Peyer's patch (tissue), 4 donors: ENCODE measurements around the gene MPL. TPM values are rescaled to one million over a fixed set of nuclear protein-coding genes. Genes with fewer than 3 reads are reported as not detected.

Experiments used
- DNase-seq, 3 donors: peaks; one replicate each; pipeline ENCODE4 v3.0.0-alpha.2; 2017 to 2019
- H3K27ac ChIP-seq, 4 donors: fragments of 200-600 bp; sonication (generic); one replicate each; pipeline ENCODE4 v1.5.1; 2016 to 2019
- H3K27me3 ChIP-seq, 2 donors: fragments of 200-600 bp; sonication (generic); one replicate each; pipeline ENCODE4 v1.5.1; 2019
- H3K36me3 ChIP-seq, 3 donors: fragments of 200-600 bp; sonication (generic); one replicate each; pipeline ENCODE4 v1.5.1; 2016 to 2019
- H3K4me1 ChIP-seq, 4 donors: fragments of 200-600 bp; sonication (generic); one replicate each; pipeline ENCODE4 v1.5.1; 2016 to 2019
- H3K4me3 ChIP-seq, 4 donors: fragments of 200-600 bp; sonication (generic); 1 replicate in 3 of 4; 2 replicates in 1 of 4; pipeline ENCODE4 v1.5.1; 2016 to 2019; ENCODE audit warnings: mild to moderate bottlenecking in 1 of 4
- H3K9me3 ChIP-seq, 4 donors: fragments of 200-600 bp; sonication (generic); one replicate each; pipeline ENCODE4 v1.5.1; 2016 to 2019; ENCODE audit warnings: mild to moderate bottlenecking in 1 of 4
- POLR2A ChIP-seq, 2 donors: fragments of 450-650 bp; IDR thresholded peaks; one replicate each; pipeline ENCODE4 v1.5.1; 2017; ENCODE audit warnings: antibody characterized with exemption in 2 of 2, mild to moderate bottlenecking in 2 of 2, moderate library complexity in 2 of 2
- total RNA-seq, 4 donors: library from RNA; depleted of rRNA; stranded (reverse); fragments of >200 nt; gene quantifications; one replicate each; pipeline ENCODE4 v1.1.0, GENCODE V29; 2016
- TF ChIP-seq, protein P1 (sequence below), 6 experiments: fragments of 450-650 bp in 4 of 6; fragments of 200-600 bp in 2 of 6; sonication (generic) in 1 of 6; IDR thresholded peaks; one replicate each; pipeline ENCODE4 v1.5.1; 2017 to 2019; ENCODE audit warnings: antibody characterized with exemption in 6 of 6, mild to moderate bottlenecking in 3 of 6, moderate library complexity in 1 of 6

Gene MPL
- total RNA-seq, 4 donors from 2014 or later: not detected

DNA sequence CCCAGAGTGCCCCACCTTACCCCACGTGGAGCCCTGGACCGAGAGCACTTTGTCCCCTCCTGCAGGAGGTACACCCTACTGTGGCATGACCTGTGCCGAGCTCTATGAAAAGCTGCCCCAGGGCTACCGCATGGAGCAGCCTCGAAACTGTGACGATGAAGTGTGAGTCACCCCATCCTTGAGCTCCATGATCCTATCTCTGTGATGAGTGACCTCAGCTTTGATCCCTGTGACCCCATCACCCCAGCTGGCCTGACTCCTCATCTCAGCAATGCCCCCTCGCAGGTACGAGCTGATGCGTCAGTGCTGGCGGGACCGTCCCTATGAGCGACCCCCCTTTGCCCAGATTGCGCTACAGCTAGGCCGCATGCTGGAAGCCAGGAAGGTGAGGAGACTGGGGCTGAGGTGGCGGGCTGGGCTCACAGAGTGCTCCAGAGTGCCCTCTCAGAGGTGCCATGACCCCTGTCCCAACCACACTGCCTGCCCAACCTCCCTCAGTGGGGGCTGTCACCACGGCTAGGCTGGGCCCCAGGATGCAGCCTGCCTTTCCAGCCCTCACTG is 16.2 kb upstream of the MPL start:
- H3K27ac ChIP-seq: no peak overlapping the region
- no peak for TF ChIP-seq POLR2A (IDR thresholded peaks at IDR 0.05)
- TF ChIP-seq, protein P1, sequence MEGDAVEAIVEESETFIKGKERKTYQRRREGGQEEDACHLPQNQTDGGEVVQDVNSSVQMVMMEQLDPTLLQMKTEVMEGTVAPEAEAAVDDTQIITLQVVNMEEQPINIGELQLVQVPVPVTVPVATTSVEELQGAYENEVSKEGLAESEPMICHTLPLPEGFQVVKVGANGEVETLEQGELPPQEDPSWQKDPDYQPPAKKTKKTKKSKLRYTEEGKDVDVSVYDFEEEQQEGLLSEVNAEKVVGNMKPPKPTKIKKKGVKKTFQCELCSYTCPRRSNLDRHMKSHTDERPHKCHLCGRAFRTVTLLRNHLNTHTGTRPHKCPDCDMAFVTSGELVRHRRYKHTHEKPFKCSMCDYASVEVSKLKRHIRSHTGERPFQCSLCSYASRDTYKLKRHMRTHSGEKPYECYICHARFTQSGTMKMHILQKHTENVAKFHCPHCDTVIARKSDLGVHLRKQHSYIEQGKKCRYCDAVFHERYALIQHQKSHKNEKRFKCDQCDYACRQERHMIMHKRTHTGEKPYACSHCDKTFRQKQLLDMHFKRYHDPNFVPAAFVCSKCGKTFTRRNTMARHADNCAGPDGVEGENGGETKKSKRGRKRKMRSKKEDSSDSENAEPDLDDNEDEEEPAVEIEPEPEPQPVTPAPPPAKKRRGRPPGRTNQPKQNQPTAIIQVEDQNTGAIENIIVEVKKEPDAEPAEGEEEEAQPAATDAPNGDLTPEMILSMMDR (IDR thresholded peaks at IDR 0.05): no peak
- DNase-seq: no peak
- no peaks in the 10 kb centered on the region for H3K4me1 ChIP-seq
- H3K36me3 ChIP-seq: no peaks in the 10 kb centered on the region
- H3K4me3 ChIP-seq: no peak overlapping the region
- H3K9me3 ChIP-seq: no peaks in the 10 kb centered on the region
- H3K27me3 ChIP-seq: no peaks in the 10 kb centered on the region

GRCh38 chr1:43322506-43322905 is 15.1 kb upstream of the MPL start:
- Histone ChIP-seq H3K4me3 (no peak overlapping the region), H3K27me3 (no peaks in the 10 kb centered on the region), H3K27ac (no peak overlapping the region), H3K36me3 (no peaks in the 10 kb centered on the region), H3K9me3 (no peaks in the 10 kb centered on the region), H3K4me1 (no peaks in the 10 kb centered on the region)
- TF ChIP-seq, protein P1 (IDR thresholded peaks at IDR 0.05): no peak
- TF ChIP-seq POLR2A (IDR thresholded peaks at IDR 0.05): no peak
- no peak for DNase-seq

DNA sequence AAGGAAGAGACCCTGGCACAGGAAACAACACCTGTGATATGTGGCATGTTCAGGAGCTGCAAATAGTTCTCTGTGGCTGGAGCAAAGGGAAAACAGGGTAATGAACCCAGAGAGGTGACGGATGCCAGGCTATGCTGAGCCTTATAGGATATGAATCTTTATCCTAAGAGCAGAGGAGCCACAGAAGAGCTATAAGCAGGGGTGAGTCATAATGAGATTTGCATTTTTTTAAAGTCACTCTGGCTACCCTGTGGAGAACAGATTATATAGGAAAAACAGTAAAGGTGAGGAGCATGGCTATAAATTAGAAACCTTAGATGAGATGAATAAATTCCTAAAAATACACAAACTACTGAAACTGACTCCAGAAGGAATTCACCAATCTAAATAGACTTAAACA is 12.8 kb upstream of the MPL start:
- TF ChIP-seq POLR2A (IDR thresholded peaks at IDR 0.05): no peak
- TF ChIP-seq, protein P1 (IDR thresholded peaks at IDR 0.05): no peak
- peaks cover 0 to 1% (median 0%) of the 10 kb centered on the region in 4 donors for H3K4me1 ChIP-seq
- H3K27me3 ChIP-seq: no peaks in the 10 kb centered on the region
- H3K36me3 ChIP-seq: no peaks in the 10 kb centered on the region
- no peak overlapping the region for H3K4me3 ChIP-seq
- H3K9me3 ChIP-seq: no peaks in the 10 kb centered on the region
- no peak overlapping the region for H3K27ac ChIP-seq
- DNase-seq: no peak

- DNase-seq: no peak
- TF ChIP-seq POLR2A (IDR thresholded peaks at IDR 0.05): no peak
- TF ChIP-seq, protein P1 (IDR thresholded peaks at IDR 0.05): no peak
- no peaks in the 10 kb centered on the region for H3K36me3 ChIP-seq
These were observed 12.2 kb upstream of the MPL start for GRCh38 chr1:43325381-43325780.

DNA sequence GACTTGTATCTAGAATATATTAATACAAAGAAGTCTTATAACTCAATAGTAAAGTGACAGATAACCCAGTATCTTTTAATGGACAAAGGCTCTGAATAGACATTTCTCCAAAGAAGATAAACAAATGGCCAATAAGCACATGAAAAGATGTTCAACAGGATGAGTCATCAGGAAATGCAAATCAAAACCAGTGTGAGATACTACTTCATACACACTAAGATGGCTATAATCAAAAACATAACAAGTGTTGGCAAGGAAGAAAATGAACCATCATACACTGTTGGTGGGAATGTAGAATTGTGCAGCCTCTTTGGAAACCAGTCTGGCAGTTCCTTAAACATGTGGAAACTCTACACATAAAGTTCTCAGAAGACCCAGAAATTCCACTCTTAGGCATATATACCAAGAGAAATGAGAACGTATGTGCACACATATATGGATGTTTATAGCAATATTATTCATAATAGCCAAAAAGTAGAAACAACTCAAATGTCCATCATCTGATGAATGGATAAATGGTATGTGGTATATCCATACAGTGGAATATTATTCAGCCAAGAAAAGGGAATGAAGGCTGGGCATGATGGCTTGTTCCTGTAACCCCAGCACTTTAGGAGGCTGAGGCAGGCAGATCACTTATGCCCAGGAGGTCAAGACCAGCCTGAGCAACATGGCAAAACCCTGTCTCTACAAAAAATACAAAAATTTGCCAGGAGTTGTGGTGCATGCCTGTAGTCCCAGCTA is 9.9 kb upstream of the MPL start:
- Histone ChIP-seq H3K9me3 (no peaks in the 10 kb centered on the region), H3K27ac (no peak overlapping the region), H3K4me3 (no peak overlapping the region), H3K4me1 (peaks cover 0 to 8% (median 0%) of the 10 kb centered on the region in 4 donors), H3K27me3 (no peaks in the 10 kb centered on the region), H3K36me3 (no peaks in the 10 kb centered on the region)
- DNase-seq: no peak
- TF ChIP-seq POLR2A (IDR thresholded peaks at IDR 0.05): no peak
- TF ChIP-seq, protein P1 (IDR thresholded peaks at IDR 0.05): no peak

More at GRCh38 chr1:43325381-43325780, 12.2 kb upstream of the MPL start:
- Histone ChIP-seq H3K4me3 (no peak overlapping the region), H3K4me1 (peaks cover 0 to 7% (median 0%) of the 10 kb centered on the region in 4 donors), H3K9me3 (no peaks in the 10 kb centered on the region), H3K27ac (no peak overlapping the region), H3K27me3 (no peaks in the 10 kb centered on the region)
